Measurements from ENCODE around the gene ARHGAP5. TPM values are rescaled to one million over a fixed set of nuclear protein-coding genes. Genes with fewer than 3 reads are reported as not detected.
A peak's percentile ranks its signal among the peaks of the same experiment; 100 is the strongest.

Gene ARHGAP5
- total RNA-seq, 4 donors from 2014 or later, result 189 to 365 (median 229) TPM

DNA sequence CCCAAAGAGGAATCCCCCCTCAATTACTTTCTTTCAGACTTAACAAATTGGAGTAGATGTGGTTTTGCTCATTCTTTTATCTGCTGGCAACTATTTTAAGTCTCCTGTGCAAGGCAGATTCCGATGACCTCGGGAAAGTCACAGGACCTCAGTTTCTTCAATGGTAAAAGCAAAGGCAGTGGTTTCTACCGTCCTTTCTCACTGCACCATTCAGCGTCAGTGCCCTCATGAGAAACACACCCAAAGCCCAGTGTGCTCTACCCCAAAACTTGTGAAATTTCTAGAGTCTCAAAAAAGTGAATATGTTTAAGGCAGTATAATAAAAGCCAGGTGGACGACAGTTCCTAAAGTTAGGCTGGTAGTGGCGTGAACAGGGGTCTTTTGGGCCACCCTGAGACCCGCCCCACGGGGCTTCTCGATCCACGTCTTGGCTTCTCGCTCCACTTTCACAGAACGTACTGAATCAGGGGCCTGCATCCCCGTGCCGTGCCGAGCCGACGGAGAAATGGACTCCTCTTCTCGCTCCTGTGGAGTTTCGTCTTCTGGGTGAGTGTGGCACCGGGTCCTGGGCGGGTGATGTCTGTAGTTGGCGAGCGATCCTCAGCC lies 1.3 kb upstream of the ARHGAP5 start:
- H3K36me3 ChIP-seq, result no peaks in the 10 kb centered on the region
- intact Hi-C loops (cut with DNase I), result loop anchor here (2.0 to 10.0 kb wide), 3 partner anchors 127 to 399 kb away; partner anchors contain the start of genes RNU6-7 and RNU6-8
- peak; percentile 57 to 66 for DNase-seq

DNA sequence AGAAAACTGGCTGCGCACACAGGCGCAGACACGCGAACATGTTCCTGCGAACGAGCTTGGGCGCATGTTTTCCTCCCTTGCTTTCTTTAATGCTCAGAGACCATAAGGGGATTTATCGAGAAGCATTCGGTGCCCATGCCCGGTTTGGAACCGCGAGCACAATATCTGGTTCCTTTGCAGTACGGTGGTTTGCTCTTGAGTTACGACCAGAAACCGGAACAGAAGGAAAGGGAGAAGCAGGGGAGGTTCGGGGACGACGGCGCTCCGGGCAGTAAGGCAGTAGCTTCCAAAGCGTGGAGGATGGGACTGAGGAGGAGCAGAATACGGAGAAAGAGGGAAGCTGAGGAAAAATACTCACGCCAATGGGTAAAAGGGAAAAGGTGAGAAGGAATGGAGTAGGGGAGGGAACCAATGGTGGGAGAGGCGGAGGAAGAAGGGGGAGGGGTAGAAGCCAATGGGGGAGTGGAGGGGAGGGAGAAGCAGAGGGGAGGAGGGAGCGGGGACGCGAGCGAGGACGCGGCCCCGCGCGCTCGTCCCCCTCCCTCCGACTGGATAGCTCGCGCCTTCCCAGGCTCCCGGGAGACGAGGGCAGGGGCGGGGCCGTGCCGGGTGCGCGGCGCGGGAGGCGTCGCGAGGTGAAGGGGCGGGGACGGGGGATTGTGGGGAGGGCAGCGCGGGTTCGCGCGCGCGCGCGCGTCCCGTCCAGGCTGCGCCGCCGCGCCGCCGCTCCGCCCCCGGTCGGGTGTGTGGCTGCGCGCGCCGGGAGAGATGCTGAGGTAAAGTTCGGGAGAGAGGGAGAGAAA lies 625 bp upstream of the ARHGAP5 start:
- Histone ChIP-seq H3K27ac (peak overlapping the region; percentile 99 to 100 (median 99)), H3K9me3 (no peaks in the 10 kb centered on the region), H3K4me3 (replicated peaks in 1 of 3) (peak overlapping the region; percentile 43 to 99 (median 96)), H3K27me3 (no peaks in the 10 kb centered on the region), H3K36me3 (no peaks in the 10 kb centered on the region), H3K4me1 (peaks cover 0 to 10% of the 10 kb centered on the region in 2 donors)
- peak; percentile 97 to 98 for DNase-seq
- 0 to 1% methylated on average over 18 to 50 of the region's 76 CpGs for WGBS, 2 donors
- TF ChIP-seq, protein P1, sequence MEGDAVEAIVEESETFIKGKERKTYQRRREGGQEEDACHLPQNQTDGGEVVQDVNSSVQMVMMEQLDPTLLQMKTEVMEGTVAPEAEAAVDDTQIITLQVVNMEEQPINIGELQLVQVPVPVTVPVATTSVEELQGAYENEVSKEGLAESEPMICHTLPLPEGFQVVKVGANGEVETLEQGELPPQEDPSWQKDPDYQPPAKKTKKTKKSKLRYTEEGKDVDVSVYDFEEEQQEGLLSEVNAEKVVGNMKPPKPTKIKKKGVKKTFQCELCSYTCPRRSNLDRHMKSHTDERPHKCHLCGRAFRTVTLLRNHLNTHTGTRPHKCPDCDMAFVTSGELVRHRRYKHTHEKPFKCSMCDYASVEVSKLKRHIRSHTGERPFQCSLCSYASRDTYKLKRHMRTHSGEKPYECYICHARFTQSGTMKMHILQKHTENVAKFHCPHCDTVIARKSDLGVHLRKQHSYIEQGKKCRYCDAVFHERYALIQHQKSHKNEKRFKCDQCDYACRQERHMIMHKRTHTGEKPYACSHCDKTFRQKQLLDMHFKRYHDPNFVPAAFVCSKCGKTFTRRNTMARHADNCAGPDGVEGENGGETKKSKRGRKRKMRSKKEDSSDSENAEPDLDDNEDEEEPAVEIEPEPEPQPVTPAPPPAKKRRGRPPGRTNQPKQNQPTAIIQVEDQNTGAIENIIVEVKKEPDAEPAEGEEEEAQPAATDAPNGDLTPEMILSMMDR (IDR thresholded peaks at IDR 0.05), result peak in 1 of 6 experiments; percentile 13
- TF ChIP-seq POLR2A (IDR thresholded peaks at IDR 0.05), result peak; percentile 64 to 77
- intact Hi-C loops (cut with DNase I), result loop anchor here (5.0 to 10.0 kb wide), 2 partner anchors 126 to 398 kb away; partner anchors contain the start of genes RNU6-7 and RNU6-8

More for the DNA sequence above, 1.3 kb upstream of the ARHGAP5 start:
- Histone ChIP-seq H3K4me3 (replicated peaks in 1 of 3) (peak overlapping the region; percentile 43 to 99 (median 58)), H3K9me3 (no peaks in the 10 kb centered on the region), H3K4me1 (peaks cover 0 to 10% of the 10 kb centered on the region in 2 donors), H3K27me3 (no peaks in the 10 kb centered on the region), H3K27ac (peak overlapping the region; percentile 95 to 100 (median 99))
- no peak for TF ChIP-seq POLR2A (IDR thresholded peaks at IDR 0.05)
- TF ChIP-seq, protein P1 (IDR thresholded peaks at IDR 0.05), result no peak
- 0 to 2% methylated on average over 16 to 17 of the region's 23 CpGs for WGBS, 2 donors

DNA sequence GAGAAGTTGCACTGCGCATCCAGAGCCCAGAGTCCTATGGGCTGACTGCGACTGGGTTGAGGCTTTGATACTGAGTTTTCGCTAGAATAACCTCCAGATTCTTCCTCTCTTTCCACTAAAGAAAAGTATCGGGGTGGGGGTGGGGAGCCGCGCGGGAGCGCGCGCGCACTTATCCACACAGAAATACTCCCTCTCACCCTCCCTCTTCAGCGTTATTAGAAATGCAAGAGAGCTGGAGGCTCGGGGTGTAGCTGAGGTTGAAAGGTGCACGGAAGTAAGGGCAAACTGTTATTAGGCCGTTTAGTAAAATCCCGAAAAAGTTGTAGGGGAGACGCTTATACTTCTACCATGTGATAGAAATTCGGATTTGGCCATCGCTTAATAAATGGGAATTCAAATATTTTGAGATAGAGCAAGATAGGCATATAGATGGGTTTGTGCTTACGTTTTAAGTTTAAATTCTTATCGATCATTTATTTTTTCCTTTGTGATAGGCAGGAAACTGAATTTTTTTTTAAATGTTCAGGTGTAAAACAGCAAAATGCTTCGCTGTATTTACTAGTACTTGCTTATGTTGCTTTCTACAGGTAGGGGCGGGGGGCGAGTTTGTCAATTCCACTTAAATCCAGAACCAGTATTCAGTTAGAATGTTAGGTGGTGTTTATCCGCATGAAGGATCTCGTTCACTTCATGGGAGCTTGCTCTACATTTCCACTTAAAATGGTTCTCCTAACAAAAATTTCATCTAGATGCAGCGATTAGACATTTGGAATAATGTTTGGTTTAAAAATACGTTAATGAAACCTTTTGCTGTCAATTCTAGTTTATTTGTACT lies 1.1 kb downstream of the ARHGAP5 start:
- H3K27ac ChIP-seq, result peak overlapping the region; percentile 98 to 100 (median 99)
- H3K36me3 ChIP-seq, result no peaks in the 10 kb centered on the region
- WGBS, 2 donors, result 2 to 3% methylated on average over 28 of the region's 28 CpGs
- H3K27me3 ChIP-seq, result no peaks in the 10 kb centered on the region
- peak; percentile 68 for DNase-seq
- H3K4me1 ChIP-seq, result peaks cover 14 to 25% of the 10 kb centered on the region in 2 donors
- peak overlapping the region; percentile 9 to 96 (median 58) for H3K4me3 ChIP-seq (replicated peaks in 1 of 3)
- intact Hi-C loops (cut with DNase I), result loop anchor here (5.0 to 10.0 kb wide), 2 partner anchors 124 to 397 kb away; partner anchors contain the start of genes RNU6-7 and RNU6-8
- TF ChIP-seq, protein P1 (IDR thresholded peaks at IDR 0.05), result no peak
- peak in 1 of 2 donors; percentile 65 for TF ChIP-seq POLR2A (IDR thresholded peaks at IDR 0.05)
- H3K9me3 ChIP-seq, result no peaks in the 10 kb centered on the region

DNA sequence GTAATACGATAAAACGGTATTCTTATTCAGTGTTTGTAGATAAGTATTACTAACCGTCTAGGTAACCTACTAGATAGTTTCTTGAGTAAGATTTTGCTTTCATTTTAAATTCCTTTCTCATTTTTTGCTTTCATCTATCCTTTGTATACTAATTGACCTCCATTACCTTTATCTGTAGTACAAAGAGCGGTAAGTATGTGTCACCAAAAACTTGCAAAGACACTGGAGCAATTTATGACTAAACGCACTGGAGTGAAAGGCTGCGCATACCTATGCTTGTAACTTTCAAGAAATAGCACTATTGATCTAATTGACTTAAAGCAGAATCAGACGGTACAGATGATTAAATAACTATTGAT lies 1.7 kb downstream of the ARHGAP5 start:
- Histone ChIP-seq H3K27ac (peak overlapping the region; percentile 98 to 100 (median 99)), H3K9me3 (no peaks in the 10 kb centered on the region), H3K4me1 (peaks cover 14 to 30% of the 10 kb centered on the region in 2 donors), H3K4me3 (replicated peaks in 1 of 3) (peak overlapping the region in 2 of 3 donors; percentile 58 to 96), H3K36me3 (no peaks in the 10 kb centered on the region), H3K27me3 (no peaks in the 10 kb centered on the region)
- intact Hi-C loops (cut with DNase I), result loop anchor here (5.0 to 10.0 kb wide), 2 partner anchors 123 to 396 kb away; partner anchors contain the start of genes RNU6-7 and RNU6-8
- TF ChIP-seq, protein P1 (IDR thresholded peaks at IDR 0.05), result no peak
- TF ChIP-seq POLR2A (IDR thresholded peaks at IDR 0.05), result no peak
- DNase-seq, result no peak
- WGBS, 2 donors, result 19 to 32% methylated on average over 7 of the region's 7 CpGs
